Fibroblast of skin of left biceps (primary cell): ENCODE measurements around the gene UBAC1.
"Not testable (repeated sequence)": the region's sequence is repeated elsewhere in the genome, so short reads cannot be mapped to it uniquely, and the experiment has no call there.

Experiments
- DNase-seq, 2 experiments: peaks; one replicate each; pipeline ENCODE4 v3.0.0-alpha.2; 2013; ENCODE audit warnings: low read depth in 2 of 2

UBAC1 gene

DNA sequence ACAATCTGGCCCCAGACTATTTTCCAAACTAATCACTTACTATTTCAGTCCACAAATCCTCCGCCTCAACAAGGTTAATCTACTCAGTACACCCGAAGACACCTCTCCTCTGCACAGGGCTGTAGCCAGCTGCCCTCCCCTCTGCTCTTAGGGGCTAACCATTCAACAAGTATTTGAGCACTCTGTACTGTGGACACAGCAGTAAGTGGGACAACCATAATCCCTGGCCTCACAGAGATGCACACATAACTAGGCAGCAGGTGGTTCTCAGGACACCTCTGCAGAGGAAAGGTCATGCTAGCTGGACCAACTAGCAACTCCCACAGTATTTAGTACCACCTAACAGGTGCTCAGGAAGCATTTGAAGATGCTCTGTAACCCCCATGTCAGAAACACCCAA is 59.3 kb downstream of the UBAC1 start:
- DNase-seq: no peak

DNA sequence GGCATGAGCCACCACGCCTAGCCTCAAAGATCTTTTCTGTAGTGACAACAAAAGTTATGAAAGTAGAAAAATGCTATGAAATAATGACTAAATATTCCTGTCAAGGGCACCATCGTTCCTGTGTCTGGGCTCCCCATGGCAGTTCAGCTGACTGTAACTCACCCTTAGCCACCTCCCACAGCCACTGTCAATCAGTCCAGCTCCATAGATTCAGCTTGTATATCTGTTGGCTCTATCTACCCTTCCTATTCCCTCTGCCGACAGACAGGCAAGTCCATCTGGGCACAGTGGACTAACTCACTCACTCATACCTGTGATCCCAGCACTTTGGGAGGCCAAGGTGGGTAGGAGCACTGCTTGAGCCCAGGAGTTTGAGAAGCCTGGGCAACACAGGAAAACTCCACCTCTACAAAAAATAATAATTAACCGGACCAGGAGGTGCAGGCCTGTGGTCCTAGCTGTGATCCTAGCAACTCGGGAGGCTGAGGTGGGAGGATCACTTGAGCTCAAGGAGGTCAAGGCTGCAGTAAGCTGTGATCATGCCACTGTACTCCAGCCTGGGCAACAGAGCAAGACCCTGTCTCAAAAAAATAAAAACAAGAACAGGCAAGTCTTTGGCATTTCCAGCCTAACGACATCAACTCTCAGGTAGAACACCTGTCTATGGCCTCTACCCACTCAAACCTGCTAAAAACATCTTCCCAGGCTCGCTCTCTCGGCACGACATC is 60.0 kb downstream of the UBAC1 start:
- DNase-seq: no peak

DNA sequence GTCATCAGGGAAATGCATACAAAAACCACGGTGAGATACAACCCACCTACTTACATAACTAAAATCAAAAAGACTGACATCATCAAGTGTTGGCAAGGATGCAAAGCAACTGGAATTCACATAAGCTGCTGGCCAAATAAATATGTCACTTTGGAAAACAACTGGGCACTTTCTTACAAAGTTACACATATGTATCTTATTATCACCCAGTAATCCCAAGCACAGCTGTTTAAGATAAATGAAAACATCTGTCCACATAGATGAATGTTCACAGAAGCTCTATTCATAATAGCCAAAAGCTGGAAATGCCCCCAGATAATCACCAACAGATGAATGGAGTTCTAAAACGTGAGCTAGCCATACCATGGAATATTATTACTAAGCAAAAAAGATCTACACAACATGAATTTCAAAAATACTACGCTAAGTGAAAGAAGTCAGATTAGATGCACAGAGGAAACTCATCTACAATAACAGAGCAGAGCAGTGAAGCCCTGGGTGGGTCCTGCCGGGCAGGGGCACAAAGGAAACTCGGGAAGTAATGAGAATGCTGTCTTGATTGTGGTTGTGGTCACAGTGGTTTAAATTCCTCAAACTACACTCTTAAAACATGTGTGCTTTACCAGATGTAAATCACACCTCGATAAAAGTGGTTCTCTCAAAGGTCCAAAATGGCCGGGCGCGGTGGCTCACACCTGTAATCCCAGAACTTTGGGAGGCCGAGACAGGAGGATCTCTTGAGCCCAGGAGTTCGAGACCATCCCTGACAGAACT is 62.4 kb downstream of the UBAC1 start:
- peak; percentile 77 to 83 for DNase-seq

DNA sequence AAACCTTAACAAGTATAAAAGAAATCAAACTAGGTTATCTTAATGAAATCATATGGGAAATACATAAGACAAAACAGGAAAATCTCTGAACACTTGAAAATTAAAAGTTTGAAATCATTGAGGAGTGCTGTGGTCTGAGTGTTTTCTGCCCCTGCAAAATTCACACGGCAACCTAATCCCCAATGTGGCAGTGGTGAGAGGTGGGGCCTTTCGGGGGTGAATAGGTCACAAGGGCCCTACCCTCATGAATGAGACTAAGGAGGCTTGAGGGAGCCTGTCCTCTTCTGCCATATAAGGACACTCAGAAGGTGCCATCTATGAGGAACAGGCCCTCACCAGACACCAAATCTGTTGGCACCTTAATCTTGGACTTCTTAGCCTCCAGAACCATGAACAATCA is 64.5 kb downstream of the UBAC1 start:
- DNase-seq: no peak

DNA sequence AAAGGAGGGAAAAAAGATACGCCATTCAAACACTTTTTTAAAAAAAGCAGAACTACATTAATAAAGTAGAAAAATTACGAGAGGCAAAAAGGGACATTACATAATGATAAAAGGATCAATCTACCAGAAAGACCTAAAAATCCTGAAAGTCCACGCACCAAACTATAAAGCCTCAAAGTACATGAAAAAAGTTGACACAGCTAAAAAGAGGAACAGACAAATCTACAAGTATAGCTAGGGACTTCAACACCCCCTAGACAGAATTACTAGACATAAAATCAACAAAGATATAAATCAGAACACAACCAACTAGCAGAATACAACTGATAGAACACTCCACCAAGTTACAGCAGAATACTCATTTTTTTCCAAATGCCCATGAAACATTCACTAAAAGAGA is 65.0 kb downstream of the UBAC1 start:
- no peak for DNase-seq

DNA sequence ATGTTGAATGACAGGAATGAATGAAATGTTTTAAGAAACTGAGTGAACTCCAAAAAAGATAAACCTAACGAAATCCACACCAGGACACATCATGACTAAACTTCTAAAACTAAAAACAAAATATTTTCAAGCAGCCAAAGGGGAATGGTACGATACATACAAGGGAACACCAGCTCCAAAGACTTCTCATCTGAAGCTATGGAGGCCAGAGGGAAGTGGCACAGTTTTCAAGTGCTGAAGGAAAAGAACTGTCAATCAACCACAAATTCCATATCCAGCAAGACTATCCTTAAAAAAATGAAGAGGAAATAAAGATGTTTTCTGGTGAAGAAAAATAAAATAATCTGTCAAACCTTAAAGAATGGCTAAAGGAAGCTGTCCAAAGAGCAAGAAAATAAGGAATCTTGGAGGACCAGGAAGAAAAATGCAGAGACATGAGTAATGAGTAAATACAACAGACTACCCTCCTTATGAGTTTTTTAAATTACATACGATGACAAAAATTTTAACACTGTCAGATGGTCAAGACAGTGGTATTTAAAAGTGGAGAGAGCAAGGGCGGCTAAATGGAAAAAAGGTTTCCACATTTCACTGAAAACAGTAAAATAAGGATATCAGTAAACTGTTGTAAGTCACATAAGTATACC is 65.8 kb downstream of the UBAC1 start:
- DNase-seq: no peak

DNA sequence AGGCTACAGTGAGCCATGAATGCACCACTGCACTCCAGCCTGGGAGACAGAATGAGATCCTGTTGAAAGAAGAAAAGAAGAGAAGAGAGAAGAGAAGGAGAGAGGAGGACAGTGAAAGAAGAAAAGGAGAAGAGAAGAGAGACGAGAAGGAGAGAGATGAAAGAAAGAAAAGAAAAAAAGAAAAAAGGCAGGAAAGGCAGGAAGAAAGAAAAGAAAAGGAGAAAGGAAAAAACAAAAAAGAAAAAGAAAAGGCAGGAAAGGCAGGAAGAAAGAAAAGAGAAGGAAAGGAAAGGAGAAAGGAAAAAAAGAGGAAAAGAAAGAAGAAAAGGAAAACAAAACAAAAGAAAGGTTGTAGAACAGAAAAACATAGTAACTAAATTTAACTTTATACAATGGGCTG is 68.1 kb downstream of the UBAC1 start:
- no peak for DNase-seq

DNA sequence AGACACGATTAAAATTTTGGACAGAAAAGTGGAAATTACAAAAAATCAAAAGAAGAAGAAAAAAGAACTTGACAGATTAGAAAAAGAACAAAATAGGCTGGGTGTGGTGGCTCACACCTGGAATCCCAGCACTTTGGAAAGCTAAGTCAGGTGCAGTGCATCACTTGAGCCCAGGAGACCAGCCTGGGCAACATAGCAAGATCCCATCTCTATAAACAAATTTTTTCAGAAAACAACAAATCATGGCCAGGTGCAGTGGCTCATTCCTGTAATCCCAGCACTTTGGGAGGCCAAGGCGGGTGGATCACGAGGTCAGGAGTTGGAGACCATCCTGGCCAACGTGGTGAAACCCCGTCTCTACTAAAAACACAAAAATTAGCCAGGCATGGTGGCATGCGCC is 68.8 kb downstream of the UBAC1 start:
- DNase-seq: not testable (repeated sequence)

DNA sequence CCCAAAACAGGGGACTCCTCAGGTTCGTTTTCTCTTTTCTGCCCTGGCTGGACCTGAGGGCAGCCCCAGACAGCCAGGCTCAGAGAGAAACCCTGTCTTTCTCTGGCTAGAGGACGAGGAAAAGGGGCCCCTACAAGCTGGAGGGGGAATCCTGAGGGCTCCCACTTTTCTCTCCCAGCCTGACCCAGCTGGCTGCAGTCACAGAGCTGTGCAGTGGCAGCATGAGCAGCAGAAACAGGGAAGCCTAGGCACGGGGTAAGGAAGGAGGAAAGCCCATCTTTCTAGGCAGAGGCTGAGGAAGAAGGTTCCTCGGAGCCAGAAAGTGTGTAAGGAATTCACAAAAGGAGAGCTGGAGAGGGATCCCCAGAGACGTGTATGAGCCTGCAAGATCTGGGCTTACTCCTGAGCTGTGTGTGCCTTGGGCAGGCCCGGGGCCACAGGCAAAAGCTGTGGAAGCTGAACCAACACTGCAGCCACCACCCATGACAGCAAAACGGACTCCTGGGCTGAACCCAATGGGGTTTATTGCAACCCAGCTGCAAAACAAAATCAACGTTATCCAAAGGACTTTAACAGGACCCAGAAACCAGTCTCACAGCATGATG is 70.0 kb downstream of the UBAC1 start:
- no peak for DNase-seq

DNA sequence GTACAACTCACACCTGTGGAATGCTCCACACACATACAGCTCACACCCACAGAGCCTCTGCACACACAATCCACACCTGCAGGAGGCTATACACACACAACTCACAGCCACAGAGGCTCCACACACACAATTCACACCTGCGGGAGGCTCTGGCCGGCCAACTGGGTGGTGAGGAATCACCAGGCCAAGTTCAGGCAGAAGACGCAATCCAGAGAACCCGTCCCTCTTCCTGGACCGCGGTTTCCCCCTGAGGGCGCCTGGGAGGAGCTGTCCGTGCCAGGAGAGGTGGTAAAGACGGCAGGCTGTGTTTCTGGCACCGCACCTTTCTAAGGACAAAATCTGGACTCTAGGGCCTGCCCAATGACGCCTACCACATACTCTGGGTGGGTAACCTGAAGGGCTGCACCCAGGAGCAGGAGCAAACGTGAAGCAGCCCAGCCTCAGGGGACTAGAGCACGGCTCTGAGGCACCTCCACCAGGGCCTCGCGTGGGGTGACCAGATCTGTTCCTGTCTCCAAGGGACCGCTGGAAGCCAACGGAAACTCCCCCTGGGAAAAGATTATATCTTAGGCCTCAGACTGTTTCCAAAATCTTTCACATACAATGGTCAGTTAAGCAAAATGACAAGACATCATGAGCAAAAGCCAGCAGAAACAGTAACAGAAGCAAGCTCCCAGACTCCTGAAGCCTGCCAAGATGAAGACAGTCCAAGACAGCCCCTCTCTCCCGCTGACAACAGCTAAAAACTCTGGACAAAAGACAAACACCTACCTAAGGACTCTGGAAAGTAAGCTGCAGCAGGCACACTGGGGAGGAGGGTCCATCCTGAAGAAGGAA is 70.8 kb downstream of the UBAC1 start:
- no peak for DNase-seq

DNA sequence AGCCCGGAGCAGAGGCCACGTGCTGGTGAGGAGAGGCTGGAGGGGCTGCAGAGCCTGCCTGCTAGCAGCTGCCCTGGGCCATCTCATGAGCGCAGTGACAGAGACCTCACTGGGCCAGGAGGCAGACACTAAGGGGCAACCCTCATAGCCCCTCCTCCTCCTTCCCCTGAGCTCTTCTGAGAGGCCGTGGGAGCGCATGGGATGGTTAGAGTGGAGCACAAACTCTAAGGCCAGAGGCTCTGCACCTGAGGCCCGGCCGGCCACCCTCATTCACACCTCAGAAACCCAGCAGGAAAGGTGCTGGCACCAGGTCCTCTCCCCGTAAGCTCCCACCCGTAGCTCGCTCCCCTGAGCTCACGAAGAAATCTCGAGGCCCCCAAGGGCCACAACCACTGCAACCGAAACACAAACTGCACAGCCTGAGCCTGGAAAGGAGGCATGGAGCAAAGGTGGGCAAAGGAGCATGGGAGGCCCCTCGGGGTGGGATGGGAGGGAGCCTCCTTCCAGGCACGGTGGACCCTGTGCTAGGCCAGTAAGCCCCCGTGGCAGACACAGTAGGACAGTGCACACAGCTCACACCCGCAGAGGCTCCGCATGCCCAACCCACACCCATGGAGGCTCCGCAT is 71.5 kb downstream of the UBAC1 start:
- no peak for DNase-seq

DNA sequence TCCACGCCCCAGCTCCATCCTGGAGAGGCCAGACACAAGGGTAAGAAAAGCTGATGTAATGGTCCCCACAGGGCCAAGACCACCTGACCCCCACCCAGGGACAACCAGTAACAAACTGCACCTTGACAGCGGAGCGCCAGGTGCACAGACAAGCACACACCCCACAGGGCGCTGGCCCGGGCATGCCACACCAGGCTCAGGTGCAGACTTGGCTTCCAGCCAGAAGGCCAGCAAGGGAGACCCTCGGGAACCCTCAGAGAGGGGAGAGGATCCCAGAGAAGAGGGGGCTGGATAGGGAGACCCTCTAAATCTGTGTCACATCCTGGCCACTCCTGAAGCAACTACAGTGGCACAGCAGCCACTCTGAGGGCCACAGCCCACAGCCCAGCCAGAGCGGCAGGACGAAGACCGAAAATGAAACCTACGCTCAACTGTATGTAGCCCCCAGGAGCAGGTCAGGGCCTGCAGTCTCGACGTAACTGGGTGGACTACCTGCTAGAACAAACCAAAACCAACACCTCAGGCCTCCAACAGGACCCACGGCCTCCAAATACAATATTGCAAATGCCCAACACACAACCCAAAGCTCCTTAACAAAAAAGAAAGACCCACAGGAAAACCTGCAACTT is 72.3 kb downstream of the UBAC1 start:
- no peak for DNase-seq

DNA sequence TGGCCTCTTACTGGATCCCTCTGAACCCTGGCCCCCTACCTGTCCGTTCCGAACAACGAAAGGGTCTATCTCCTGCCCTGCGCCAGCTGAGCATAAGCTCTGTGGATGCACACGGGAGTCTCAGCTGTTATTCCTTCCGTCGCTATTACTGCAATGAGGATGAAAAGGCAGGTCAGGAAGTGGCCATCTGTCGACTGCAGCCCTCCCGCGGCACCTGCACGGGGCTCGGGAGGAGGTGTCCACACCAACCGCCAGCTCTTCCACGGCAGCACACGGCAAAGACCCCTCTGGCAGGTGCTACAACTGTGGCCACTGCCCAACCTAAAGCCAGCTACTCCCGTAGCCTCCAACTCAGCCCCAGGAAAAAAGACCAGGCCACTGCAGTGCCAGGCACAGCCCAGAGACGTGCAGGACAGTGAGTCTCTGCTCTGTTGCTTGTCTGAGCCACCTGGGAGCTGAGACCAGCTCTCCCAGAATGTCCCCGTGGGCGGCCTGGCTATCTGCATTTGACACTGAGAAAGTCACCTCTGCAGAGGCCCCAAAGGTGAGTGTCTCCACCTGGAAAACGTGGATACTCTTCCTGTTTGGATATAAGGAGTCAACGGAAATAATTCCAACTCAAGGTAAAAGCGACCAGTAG is 72.9 kb downstream of the UBAC1 start:
- DNase-seq: no peak

DNA sequence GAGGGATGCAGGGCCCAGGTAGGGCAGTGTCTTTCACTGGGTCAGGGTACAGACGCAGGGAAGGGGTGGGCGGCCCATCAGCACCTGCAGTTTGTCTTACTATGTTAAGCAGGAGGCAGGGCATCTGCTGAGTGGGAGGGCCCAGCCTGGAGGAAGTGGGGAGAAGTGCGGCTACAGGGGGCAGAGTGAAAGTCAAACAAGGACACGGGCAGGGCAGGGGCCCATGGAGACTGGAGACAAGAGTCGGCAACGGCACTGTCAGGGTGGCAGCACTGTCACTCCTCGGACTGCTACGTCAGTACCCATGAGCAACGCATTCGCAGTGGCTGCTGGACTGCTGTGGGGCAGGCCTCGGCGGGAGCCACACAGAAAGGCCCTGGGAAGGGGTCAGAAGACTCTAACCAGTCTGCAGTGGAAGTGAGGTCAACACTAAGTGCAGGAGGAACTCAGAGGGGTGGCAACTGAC is 73.6 kb downstream of the UBAC1 start:
- no peak for DNase-seq

DNA sequence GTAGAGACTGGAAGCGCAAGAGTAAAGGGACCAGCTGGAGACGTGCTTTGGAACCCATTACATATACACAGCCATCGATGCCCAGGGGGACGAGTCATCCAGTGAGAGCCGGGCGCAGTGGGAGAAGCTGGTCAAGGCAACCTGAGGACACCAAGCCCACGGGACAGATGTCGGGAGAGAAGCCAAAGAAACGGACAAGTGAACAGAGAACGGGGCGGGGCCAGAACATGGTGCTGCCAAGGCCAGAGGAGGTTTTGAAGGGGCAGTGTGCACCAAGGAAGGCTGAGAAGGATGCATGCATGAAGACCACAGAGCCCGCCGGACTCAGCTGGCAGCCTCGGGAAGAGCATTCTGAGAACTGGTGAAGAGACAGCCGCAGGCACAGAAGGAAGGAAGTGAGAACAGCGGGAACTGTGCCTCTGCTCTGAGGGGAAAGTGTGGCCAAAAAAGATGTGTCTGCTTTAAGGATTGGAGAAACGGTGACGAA is 74.1 kb downstream of the UBAC1 start:
- no peak for DNase-seq

DNA sequence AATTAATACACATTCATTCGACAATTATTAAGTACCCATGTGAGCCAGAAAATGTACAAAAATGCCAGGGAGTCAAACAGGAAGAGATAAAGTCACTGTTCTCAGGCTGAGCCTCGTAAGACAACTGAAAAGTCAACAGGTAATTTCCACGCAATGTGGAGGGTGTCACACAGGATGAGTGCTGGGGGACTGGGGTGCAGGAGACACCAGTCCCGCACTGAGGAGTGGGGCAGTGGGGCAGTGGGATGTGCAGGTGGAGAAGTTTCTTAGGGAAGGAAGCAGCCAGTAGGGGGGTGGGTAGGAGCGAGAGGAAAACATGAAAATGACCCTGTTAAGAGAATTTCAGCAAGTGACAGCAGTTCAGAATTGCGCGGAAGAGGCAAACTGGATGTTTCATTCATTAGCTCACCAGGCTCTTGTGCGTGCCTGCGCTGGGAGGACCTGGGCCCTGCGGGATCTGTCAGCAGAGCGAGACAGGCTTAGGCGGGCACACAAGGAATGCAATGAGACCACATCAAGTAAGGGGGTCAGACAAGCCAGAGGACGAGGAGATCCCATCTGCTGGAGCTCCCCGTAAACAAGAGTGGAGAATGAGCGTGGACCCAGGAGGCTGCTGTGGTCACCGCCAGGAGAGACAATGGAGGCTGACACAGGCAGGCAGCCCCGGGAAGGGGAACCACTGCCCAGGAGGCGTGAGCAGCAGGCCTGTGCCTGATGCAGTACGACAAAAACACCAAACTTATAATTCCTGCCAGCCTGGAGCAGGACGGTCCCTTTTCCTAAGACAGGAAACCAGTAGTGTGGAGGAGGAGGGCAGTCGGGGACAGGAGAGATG is 74.8 kb downstream of the UBAC1 start:
- DNase-seq: no peak

DNA sequence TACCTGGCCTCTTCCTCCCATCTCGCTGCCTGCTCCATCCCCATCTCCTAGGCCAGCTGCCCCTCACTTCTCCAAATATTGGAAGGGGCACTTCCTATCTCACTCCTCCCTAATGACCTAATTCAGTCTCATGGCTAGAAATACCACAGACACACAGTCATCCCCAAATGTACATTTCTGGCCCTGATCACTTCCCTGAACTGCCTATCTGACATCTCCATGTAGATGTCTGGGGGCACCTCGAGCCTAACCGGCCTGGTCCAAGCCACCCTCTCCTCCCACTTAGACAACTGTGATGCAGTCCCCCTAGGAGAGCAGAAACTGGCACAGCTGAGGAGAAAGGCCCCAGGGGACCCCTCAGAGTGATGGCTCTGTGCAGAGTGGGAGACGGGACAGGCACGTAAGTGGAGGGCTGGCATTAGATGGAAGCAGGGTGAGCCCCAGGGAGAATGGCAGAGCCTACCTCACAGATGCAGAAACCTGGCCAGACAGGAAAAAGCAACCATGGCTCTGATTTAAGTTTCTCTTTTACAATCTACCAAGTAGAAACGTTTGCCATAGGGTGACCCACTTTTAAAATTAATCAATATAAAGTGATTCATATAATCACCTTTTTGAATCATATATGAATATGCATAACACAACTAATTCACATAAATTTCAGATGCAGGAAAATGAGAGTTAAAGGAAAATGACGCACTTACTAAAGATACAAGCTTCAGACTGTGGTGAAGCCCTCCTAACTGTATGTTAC is 75.9 kb downstream of the UBAC1 start:
- DNase-seq: no peak

DNA sequence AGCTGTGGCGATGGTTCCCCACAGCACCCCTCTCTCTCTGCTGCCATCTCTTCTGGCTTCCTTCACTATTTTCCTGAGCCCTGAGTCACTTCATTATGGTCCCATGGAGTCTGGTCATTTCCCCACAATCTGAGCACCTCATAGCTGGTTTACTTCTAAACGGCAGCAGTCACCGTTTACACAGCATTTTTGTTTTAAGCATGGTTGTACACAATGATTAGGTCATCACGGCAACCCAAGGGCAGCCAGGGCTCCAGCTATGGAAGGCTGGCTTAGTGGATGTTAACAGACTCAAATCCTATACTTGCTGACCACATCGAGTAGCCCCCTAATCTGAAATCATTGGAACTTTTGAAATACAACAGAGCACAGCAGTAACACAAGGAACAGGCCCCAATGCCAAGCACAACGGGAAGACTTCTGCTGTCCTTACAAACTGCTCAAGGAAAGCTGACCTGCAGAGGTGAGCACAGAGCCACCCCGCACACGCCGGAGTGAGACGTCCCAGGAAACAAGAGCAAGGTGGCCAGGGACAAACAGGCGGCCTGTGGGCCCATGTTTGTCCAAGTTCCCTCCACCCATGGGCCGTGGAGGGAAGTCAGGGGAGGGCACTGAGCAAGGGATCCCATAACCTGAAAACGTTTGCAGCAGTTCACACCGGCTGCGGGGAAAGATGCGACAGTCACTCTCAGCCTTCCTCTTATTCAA is 76.7 kb downstream of the UBAC1 start:
- DNase-seq: no peak
